Fibroblast of skin of scalp (primary cell): ENCODE measurements around the gene PID1.
"Not testable (repeated sequence)": the region's sequence is repeated elsewhere in the genome, so short reads cannot be mapped to it uniquely, and the experiment has no call there.

Source experiments
- DNase-seq: peaks from one replicate; pipeline ENCODE4 v3.0.0-alpha.2; 2013

Gene PID1

GRCh38 chr2:229212241-229212640 is 58.8 kb downstream of the PID1 start:
- no peak for DNase-seq

- DNase-seq = no peak
Observed at GRCh38 chr2:229210641-229211040, 60.4 kb downstream of the PID1 start.

GRCh38 chr2:229206548-229206947 is 64.5 kb downstream of the PID1 start:
- DNase-seq = no peak

DNA sequence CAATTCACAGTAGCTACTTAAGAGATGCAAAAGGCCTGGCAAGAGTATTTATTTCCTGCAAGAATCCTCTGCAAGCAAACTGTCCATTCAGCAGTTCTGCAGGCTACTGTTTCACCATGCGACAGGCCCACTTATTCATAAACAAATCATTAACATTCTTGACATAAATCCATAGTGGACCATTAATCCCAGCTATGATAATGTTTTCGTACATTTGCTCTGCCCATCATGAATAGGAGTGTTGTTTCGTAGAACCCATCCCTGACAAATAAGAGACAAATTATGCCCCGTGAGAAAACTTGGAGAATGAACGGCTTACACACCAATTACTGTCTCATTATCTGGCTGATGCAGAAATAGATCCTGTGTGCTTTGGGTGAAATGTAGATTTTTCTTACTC is 65.4 kb downstream of the PID1 start:
- DNase-seq = no peak

DNA sequence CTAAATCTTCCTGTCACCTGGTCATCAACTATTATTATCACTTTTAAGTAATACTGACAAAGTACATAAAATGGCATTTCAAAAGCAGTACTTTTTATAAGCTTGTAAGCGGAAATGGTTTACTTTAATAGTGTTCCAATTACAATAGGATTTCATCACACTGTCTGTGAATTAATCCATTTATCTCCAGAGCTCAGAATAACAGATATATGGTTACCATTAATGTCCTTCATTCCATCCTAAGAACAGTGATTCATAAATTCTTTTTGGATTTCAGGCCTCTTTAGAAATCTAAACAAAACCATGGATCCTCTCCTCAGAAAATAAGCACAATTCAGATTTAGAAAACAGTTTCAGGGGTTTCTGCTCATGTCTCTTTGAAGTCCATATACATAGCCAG is 68.4 kb downstream of the PID1 start:
- no peak for DNase-seq

DNA sequence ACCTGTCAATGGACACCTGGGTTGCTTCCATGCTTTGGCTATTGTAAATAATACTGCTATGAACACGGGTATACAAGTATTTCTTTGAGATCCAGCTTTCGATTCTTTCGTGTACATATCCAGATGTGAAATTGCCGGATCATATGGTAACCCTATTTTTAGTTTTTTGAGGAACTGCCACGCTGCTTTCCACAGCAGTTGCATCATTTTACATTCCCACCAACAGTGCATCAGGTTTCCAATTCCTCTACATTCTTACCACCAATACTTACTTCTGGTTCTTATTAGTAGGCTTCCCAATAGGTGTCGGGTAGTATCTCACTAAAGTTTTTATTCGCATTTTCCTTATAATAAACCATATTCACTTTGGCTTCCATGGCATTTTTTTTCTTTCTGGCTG is 69.6 kb downstream of the PID1 start:
- no peak for DNase-seq

DNA sequence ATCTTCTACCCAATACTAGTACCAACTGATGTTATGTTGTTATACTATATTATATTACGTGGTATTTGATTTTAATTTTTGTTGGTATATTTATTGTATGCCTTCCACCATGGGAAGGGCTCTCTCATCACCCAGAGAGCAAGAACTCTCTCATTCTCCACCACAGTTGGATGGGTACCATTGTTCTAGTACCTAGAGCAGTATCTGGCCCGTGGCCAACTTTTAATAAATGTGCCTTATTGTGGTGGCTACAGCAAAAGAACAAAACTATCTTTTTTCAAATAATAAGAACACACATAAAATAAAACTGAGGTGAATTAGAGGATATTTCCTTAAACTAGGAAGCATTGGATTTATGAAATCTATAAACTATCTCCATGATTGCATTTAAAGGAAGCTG is 71.8 kb downstream of the PID1 start:
- no peak for DNase-seq

- no peak for DNase-seq
Observed at GRCh38 chr2:229196448-229196847, 74.6 kb downstream of the PID1 start.

DNA sequence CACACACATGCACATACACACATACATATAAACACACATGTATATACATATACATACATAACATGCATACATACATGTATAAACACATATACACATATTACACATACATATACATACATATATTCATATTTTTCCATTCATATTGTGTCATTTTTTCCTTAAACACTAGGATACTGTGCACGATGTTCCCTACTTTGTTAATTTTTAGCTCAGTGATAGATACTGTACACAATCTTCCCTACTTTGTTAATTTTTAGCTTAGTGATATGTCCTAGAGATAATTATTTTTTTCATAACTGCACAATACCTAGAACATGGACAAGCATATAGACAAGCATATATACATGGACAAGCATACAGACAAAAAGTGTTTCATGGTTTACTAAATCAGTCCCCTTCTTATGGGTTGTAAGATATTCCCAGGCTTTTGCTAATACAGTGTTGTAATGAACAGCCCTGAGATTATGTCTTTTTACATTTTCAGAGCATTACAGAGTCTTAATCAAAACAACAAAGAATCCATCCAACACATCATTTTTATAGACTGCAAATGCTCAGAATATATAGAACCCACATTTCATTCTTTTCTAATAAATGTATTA is 75.6 kb downstream of the PID1 start:
- DNase-seq = no peak

DNA sequence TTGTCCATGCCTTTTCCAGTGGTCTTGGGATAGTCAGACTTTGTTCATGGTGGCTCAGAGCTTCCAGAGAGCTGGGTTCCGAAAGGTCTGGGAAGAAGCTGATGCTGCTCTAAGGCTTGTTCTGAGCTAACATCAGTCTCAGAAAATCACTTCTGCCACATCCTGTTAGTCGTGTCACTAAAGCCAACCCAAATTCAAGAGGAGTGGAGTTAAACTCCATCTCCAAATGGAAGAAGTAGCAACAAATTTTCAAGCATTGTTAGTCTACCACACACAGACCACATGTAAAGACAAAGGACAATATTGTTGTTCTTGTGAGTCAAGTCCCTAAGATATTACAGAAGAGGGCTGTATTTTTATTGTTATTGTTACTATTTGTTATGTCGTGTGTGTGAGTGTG is 77.8 kb downstream of the PID1 start:
- DNase-seq = no peak

DNA sequence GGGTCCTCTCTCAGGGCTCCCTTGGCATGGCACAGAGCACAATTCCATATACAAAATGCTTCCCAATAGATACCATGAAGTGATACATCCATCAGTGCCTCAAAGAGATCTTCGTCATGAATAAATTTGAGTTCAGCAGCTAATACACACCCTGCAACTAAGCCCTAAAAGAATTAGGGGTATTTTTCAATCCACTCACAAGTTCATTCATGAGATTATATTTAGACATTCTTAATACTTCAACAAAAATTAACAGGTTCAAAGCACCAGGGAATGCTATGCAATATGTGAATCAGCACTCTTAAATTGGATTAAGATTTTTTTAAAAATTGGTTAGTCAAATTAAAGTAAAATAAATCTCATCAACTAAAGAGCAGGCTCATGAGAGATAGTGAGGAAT is 79.7 kb downstream of the PID1 start:
- no peak for DNase-seq

- DNase-seq = not testable (repeated sequence)
Observed at GRCh38 chr2:229187123-229187522, 84.0 kb downstream of the PID1 start.

DNA sequence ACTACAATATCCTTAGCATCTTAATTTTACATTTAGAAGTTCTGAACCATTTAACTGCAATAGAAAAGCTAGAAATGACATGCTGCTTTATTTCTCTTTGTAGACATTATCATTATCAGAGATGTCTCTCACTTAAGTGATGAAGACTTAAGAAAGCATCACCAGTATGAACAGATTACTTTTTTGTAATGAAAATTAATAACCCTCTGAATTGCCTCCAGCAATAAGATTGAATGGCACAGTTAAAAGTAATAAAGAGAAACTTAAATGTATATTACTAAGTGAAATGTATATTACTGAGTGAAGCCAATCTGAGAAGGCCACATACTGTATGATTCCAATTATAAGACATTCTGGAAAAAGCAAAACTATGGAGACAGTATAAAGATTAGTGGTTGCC is 89.4 kb downstream of the PID1 start:
- no peak for DNase-seq

- DNase-seq = no peak
Observed at GRCh38 chr2:229180658-229181057, 90.4 kb downstream of the PID1 start.

DNA sequence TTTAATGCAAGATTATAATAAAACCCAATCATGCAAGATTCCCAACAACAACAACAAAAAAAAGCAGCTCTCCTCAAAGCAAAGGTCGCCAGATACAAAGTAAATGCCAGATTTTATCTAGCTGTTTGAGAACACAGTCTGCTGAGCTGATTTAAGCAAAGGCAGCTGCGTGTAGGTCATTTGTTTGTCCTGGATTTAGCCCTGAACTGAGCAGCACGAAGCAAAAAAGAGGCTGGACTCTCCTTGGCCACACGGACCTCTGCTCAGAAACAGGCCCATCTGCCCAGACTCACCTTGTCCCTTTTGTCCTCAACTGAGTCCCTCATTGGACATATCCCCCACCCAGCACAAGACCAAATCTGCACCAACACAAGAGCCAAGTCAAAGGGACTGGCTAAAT is 91.5 kb downstream of the PID1 start:
- DNase-seq = no peak

DNA sequence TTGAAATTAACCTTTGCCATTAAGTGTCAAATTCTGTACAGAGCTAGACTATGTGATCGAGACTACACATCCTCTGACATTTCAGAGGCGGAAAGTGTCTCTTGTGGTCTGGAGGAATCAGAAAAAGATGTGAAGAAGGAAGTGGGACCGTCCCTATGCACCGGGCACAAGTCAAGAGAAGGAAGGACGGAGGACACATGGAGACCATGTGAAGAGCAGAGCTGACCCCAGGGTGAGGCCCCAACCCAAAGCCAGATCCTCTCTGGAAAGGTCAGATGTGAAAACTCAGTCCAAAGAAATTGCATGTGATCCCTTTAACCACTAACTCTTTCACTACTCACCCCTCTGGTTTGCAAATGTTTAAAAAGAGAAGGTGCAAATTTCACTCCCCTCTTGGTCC is 92.4 kb downstream of the PID1 start:
- no peak for DNase-seq

GRCh38 chr2:229178117-229178516 is 93.0 kb downstream of the PID1 start:
- DNase-seq = no peak

DNA sequence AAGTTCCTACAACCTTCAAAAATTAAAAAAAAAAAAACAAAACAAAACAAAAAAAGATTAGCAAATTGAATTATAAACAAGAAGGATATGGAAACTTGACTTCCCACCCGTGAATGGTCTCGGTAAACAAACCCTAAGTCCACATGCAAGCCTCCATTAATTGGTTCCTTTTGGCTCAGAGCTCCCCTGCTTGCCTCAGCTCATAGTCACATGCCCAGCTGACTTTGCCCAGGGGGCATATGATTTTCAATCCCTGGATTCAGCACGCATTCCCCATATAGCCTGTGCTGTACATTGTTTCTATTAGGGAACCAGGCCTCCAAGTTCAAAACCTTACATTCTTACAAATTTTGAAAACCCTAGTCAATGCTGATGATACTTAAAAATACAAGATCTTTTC is 95.0 kb downstream of the PID1 start:
- DNase-seq = no peak

DNA sequence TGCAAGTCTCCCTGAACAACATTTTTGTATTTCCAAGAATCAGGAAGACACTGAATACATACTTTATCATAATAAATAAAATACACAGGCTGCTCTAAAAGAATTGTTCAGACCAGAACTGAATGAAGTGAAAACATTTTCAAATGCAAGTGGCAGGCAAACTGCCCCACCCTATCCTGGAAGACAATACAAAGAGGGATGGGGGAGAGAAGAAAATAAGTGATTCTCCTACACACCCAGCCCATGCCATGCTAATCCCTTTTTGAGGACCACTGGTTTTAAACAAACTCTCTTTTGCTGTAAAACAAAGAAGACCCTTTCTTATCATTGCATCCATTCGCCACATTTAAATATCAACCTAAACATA is 95.6 kb downstream of the PID1 start:
- no peak for DNase-seq

GRCh38 chr2:229174794-229175496 is 96.1 kb downstream of the PID1 start:
- DNase-seq = no peak

DNA sequence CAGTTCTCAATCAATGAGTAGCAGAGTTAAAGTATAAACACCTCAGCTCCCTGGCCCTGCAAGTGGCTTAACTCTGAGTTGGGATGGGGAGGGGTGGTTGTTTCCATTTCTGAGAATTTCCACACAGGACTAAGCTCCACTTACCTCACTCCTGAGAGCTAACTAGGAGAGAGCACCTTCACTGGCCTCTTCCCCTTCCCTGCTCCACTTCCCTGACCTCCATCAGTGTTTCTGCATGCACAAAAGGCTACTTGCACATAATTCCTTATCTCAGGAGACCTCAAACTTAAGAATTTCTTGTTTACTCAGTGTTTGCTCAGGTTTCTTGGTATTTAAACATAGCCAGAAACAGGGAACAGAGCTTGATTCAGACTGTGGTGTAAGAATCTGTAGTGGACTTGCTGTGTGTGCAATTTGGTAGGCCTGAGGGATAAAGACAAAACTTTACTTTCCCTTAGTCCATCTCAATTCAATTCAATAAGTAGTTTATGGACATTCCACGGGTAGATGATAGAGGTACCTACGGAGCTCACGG is 97.2 kb downstream of the PID1 start:
- no peak for DNase-seq

DNA sequence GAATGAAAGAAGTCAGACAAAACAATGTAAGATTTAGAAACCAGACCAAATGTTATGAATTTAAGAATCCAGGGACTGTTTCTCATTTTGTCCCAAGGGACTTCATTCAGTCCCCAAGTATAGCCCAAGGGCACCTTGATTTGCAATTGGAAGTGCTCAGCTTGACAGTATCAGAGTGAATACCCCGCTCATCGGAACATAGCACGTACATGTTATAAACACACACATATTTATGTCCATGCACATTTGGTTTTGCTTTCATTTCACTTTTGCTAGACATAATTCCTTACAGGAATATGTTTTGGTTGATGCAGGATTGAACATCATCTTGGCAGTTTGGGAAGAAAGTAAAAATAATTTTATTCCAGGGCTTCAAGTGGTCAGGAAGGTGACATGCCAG is 100.2 kb downstream of the PID1 start:
- no peak for DNase-seq

- DNase-seq = no peak
Observed at GRCh38 chr2:229170171-229170570, 100.9 kb downstream of the PID1 start.

DNA sequence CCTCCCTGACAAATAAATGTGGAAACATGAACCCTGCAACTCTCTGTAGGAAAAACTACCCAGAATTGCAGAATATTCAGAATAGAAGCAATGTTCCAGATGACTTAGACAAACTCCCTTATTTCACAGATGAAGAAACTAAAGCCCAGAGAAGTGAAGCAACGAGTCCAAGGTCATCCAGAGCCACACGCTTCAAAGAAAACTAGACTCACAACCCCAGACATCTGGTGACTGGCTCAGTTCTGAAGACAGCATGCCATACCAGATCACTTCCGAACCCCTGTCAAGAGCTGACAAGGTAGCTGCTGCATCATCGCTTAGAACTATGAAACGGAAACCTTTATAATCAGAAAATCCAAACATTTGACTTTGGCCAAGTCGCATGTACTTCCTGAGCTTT is 101.3 kb downstream of the PID1 start:
- DNase-seq = no peak
